A549 (cell line): ENCODE measurements around the gene KRI1. TPM values are rescaled to one million over a fixed set of nuclear protein-coding genes. Genes with fewer than 3 reads are reported as not detected.

ENCODE experiments used
- ATAC-seq, 2 experiments: fragments of 200-7000 bp in 1 of 2; fragments of >200 bp in 1 of 2; cut with Nextera tagmentation in 1 of 2; cut with Tn5 transposase in 1 of 2; 3 replicates each; pipeline versions ENCODE4 v1.8.0 to v1.9.1; 2018 to 2020; ENCODE audit warnings: mild to moderate bottlenecking in 1 of 2, moderate library complexity in 1 of 2
- CTCF ChIA-PET: fragments of 300-600 bp; sonication (Branson Sonifier 250); formaldehyde crosslinking; extraction: SDS; loops from one replicate; lab custom pipeline; 2021; ENCODE audit warnings: antibody characterized with exemption, inconsistent platforms; lab: Yijun Ruan, JAX
- POLR2A ChIA-PET: fragments of 350-600 bp; formaldehyde crosslinking; extraction: SDS; loops from one replicate; lab custom pipeline; 2021; ENCODE audit warnings: antibody characterized with exemption, inconsistent platforms; lab: Yijun Ruan, JAX
- DNase-seq, 2 experiments: peaks; one replicate each; pipeline versions ENCODE4 v3.0.0 to v3.0.0-alpha.2; 2011 to 2016; ENCODE audit warnings: low read depth in 1 of 2, low spot score in 1 of 2
- FAIRE-seq: peaks from 2 replicates; lab custom pipeline; 2011; peaks lifted over from hg19 to GRCh38; lab: Jason Lieb, UNC
- H3K27ac ChIP-seq, 2 experiments: fragments of >200 bp; sonication (Bioruptor Twin); formaldehyde crosslinking; 3 replicates each; pipeline ENCODE4 v1.5.1; 2016 to 2017
- H3K4me1 ChIP-seq: fragments of >200 bp; sonication (Bioruptor Twin); formaldehyde crosslinking; 3 replicates; pipeline ENCODE4 v1.6.1; 2016
- H3K4me2 ChIP-seq: fragments of >200 bp; sonication (Bioruptor Twin); formaldehyde crosslinking; 3 replicates; pipeline ENCODE4 v1.6.1; 2016
- H3K4me3 ChIP-seq: fragments of >200 bp; sonication (Bioruptor Twin); formaldehyde crosslinking; 3 replicates; pipeline ENCODE4 v1.5.1; 2016
- H3K9me3 ChIP-seq: fragments of >200 bp; sonication (Bioruptor Twin); formaldehyde crosslinking; 3 replicates; pipeline ENCODE4 v1.6.1; 2016
- BCL3 ChIP-seq: fragments of >200 bp; sonication (Bioruptor Twin); formaldehyde crosslinking; IDR thresholded peaks from 3 replicates; pipeline ENCODE4 v1.6.1; 2016
- BHLHE40 ChIP-seq: IDR thresholded peaks from 2 replicates; pipeline ENCODE4 v1.6.1; 2012; ENCODE audit warnings: low read depth, low read length, inconsistent platforms
- CBX8 ChIP-seq: fragments of 200-600 bp; sonication (generic); IDR thresholded peaks from 2 replicates; pipeline ENCODE4 v1.6.1; 2016
- CHD2 ChIP-seq: fragments of 150-350 bp; IDR thresholded peaks from 2 replicates; pipeline ENCODE4 v1.6.1; 2014; ENCODE audit warnings: low read length; ENCODE audit not compliant: partially characterized antibody
- CTCF ChIP-seq: fragments of >200 bp; sonication (Bioruptor Twin); formaldehyde crosslinking; IDR thresholded peaks from 3 replicates; pipeline ENCODE4 v1.5.1; 2016
- FOSB ChIP-seq: fragments of 250-450 bp; sonication (Bioruptor Pico); IDR thresholded peaks from 2 replicates; pipeline ENCODE4 v1.5.0; 2020; ENCODE audit warnings: mild to moderate bottlenecking, moderate library complexity
- FOXS1 ChIP-seq: fragments of 250-450 bp; sonication (Bioruptor Pico); IDR thresholded peaks from 2 replicates; pipeline ENCODE4 v1.5.0; 2020; ENCODE audit warnings: mild to moderate bottlenecking, moderate library complexity
- HEYL ChIP-seq: fragments of 250-450 bp; sonication (Bioruptor Pico); IDR thresholded peaks from 2 replicates; pipeline ENCODE4 v1.8.0; 2021; ENCODE audit warnings: mild to moderate bottlenecking, moderate library complexity
- KDM5A ChIP-seq: fragments of 200-600 bp; sonication (generic); IDR thresholded peaks from 2 replicates; pipeline ENCODE4 v1.6.1; 2016; ENCODE audit warnings: antibody characterized with exemption, mild to moderate bottlenecking
- MAFK ChIP-seq: fragments of 450-650 bp; IDR thresholded peaks from 2 replicates; pipeline ENCODE4 v1.6.1; 2014; ENCODE audit not compliant: partially characterized antibody
- MAX ChIP-seq: IDR thresholded peaks from 2 replicates; pipeline ENCODE4 v1.6.1; 2012
- NR3C1 ChIP-seq: fragments of >200 bp; sonication (Bioruptor Twin); formaldehyde crosslinking; IDR thresholded peaks from 3 replicates; pipeline ENCODE4 v1.6.1; 2017
- PBX3 ChIP-seq: IDR thresholded peaks from 2 replicates; pipeline ENCODE4 v1.6.1; 2012
- RCOR1 ChIP-seq: fragments of 150-350 bp; IDR thresholded peaks from 2 replicates; pipeline ENCODE4 v1.6.1; 2014; ENCODE audit warnings: antibody characterized with exemption, low read length, low read depth
- TP53 ChIP-seq: fragments of 250-450 bp; sonication (Bioruptor Pico); IDR thresholded peaks from 2 replicates; pipeline ENCODE4 v1.5.0; 2021; ENCODE audit warnings: mild to moderate bottlenecking, moderate library complexity
- USF2 ChIP-seq: fragments of 450-650 bp; IDR thresholded peaks from 2 replicates; pipeline ENCODE4 v1.6.1; 2014; ENCODE audit warnings: antibody characterized with exemption
- ZSCAN20 ChIP-seq: fragments of 250-450 bp; sonication (Bioruptor Pico); IDR thresholded peaks from 2 replicates; pipeline ENCODE4 v1.8.0; 2022; ENCODE audit warnings: mild to moderate bottlenecking, moderate library complexity
- WGBS: methylation state at CpG from one replicate; pipeline ENCODE4 v1.1.6; 2017; ENCODE audit errors: missing lambda C conversion rate; 5-methylcytosine and 5-hydroxymethylcytosine counted together
- polyA plus RNA-seq, 4 experiments: library from polyadenylated mRNA; depleted of rRNA in 3 of 4; stranded (reverse); fragments of >200 nt; fragmentation: RNase III in 1 of 4; extraction: RNeasy Plus Mini Kit Qiagen cat#74134 plus additional on column Dnase treatment in 1 of 4; gene quantifications; 2 replicates in 3 of 4; 3 replicates in 1 of 4; pipeline ENCODE4 v1.2.3, GENCODE V29; 2011 to 2017

KRI1 gene
- polyA plus RNA-seq, 2 of the 4 experiments (the other 2 are of a cell fraction) = 21.6 to 25.6 TPM

GRCh38 chr19:10568826-10569651 is 3.2 kb upstream of the KRI1 start, which contains the start of gene CDKN2D (continued):
- TF ChIP-seq CHD2 (peak; percentile 37), RCOR1 (no peak), PBX3 (no peak), MAX (peak; percentile 93), HEYL (no peak), USF2 (no peak), FOSB (0 out of 2 replicates have a peak, but pooled peaks have one; percentile 38), CBX8 (no peak), KDM5A (peak; percentile 68), BCL3 (no peak), TP53 (0 out of 2 replicates have a peak, but pooled peaks have one; percentile 38), MAFK (no peak)

GRCh38 chr19:10568062-10568825 is 2.4 kb upstream of the KRI1 start:
- DNase-seq (peak in 1 of 2 experiments; percentile 50), ATAC-seq (peak; percentile 1 to 51; a peak in 5 of 6 replicates), FAIRE-seq (no peak)
- WGBS = 47% methylated on average over 4 of the region's 58 CpGs
- POLR2A ChIA-PET = no interaction called here
- peak overlapping the region; percentile 68 to 89 for H3K27ac ChIP-seq
- peak overlapping the region; percentile 91 for H3K4me2 ChIP-seq
- TF ChIP-seq BHLHE40 (no peak), BCL3 (no peak), NR3C1 (no peak), CTCF (no peak), FOXS1 (CRISPR knock-in tag) (no peak), ZSCAN20 (CRISPR knock-in tag) (no peak)
- peaks cover 28% of the 10 kb centered on the region for H3K4me1 ChIP-seq
- CTCF ChIA-PET = interaction anchor here (1.3 to 3.0 kb wide), 7 partner anchors 13 to 180 kb away, joined by 3 to 12 read pairs (median 6); no protein-coding TSS in a partner anchor
- H3K9me3 ChIP-seq = no peaks in the 10 kb centered on the region
- H3K4me3 ChIP-seq = peak overlapping the region; percentile 88
